IMR-90 (cell line): Measurements from ENCODE around the gene PCSK5. TPM values are rescaled to one million over a fixed set of nuclear protein-coding genes. Genes with fewer than 3 reads are reported as not detected.

ENCODE experiments used
- ATAC-seq: fragments of 200-7000 bp; cut with Tn5 transposase; 2 replicates; pipeline ENCODE4 v1.9.1; 2020; ENCODE audit warnings: low read depth, mild to moderate bottlenecking, moderate library complexity
- BruUV-seq: library from RNA; stranded (reverse); fragments of 400-500 nt; replicated peaks from 2 replicates; lab custom pipeline; 2021; lab: Mats Ljungman, UMichigan
- CTCF ChIA-PET: fragments of 300-600 bp; formaldehyde crosslinking; extraction: SDS; loops from one replicate; lab custom pipeline; 2021; ENCODE audit warnings: antibody characterized with exemption; lab: Yijun Ruan, JAX
- POLR2A ChIA-PET: fragments of 300-600 bp; sonication (Branson Sonifier 250); formaldehyde crosslinking; loops from one replicate; lab custom pipeline; 2022; ENCODE audit warnings: antibody characterized with exemption; ENCODE audit not compliant: unreplicated experiment; lab: Charles Lee
- DNase-seq: peaks from one replicate; pipeline ENCODE4 v3.0.0; 2013
- H2AFZ ChIP-seq: replicated peaks from 2 replicates; pipeline ENCODE3; 2013; ENCODE audit warnings: low read length, mild to moderate bottlenecking; ENCODE audit not compliant: poor library complexity
- H2AK5ac ChIP-seq: 2 replicates; pipeline ENCODE4 v1.6.1; 2013; ENCODE audit warnings: low read depth, low read length, inconsistent platforms
- H2AK9ac ChIP-seq: replicated peaks from 2 replicates; pipeline ENCODE3; 2013; ENCODE audit warnings: mild to moderate bottlenecking, low read depth, low read length, moderate library complexity; ENCODE audit not compliant: poor library complexity
- H2BK120ac ChIP-seq: 2 replicates; pipeline ENCODE4 v1.6.1; 2013; ENCODE audit warnings: low read depth, low read length, inconsistent platforms
- H2BK15ac ChIP-seq: 3 replicates; pipeline ENCODE4 v1.6.1; 2013; ENCODE audit warnings: low read depth, low read length, inconsistent platforms
- H2BK20ac ChIP-seq: 2 replicates; pipeline ENCODE4 v1.6.1; 2013; ENCODE audit warnings: low read depth, mild to moderate bottlenecking, inconsistent platforms, low read length, moderate library complexity
- H2BK5ac ChIP-seq: 2 replicates; pipeline ENCODE4 v1.6.1; 2013; ENCODE audit warnings: mild to moderate bottlenecking, low read depth, low read length, inconsistent platforms; ENCODE audit not compliant: poor library complexity, severe bottlenecking
- H3K14ac ChIP-seq: replicated peaks from 2 replicates; pipeline ENCODE4 v1.6.1; 2013; ENCODE audit warnings: low read depth, low read length, inconsistent platforms
- H3K18ac ChIP-seq: 2 replicates; pipeline ENCODE4 v1.6.1; 2013; ENCODE audit warnings: low read depth, low read length, control low read depth
- H3K23ac ChIP-seq: 2 replicates; pipeline ENCODE4 v1.6.1; 2013; ENCODE audit warnings: low read depth, low read length, inconsistent platforms
- H3K27ac ChIP-seq: 2 replicates; pipeline ENCODE4 v1.5.1; 2013; ENCODE audit warnings: mild to moderate bottlenecking, control low read depth, low read length; ENCODE audit not compliant: insufficient read depth
- H3K27me3 ChIP-seq: 2 replicates; pipeline ENCODE4 v1.6.1; 2013; ENCODE audit warnings: low read length; ENCODE audit not compliant: control insufficient read depth, insufficient read depth
- H3K36me3 ChIP-seq: 2 replicates; pipeline ENCODE4 v1.6.1; 2013; ENCODE audit warnings: low read length, mixed read lengths; ENCODE audit not compliant: control insufficient read depth, insufficient read depth
- H3K4ac ChIP-seq: 2 replicates; pipeline ENCODE4 v1.6.1; 2013; ENCODE audit warnings: low read depth, low read length, inconsistent platforms
- H3K4me1 ChIP-seq: 2 replicates; pipeline ENCODE4 v1.6.1; 2013; ENCODE audit warnings: low read length, mixed read lengths; ENCODE audit not compliant: control insufficient read depth, insufficient read depth
- H3K4me2 ChIP-seq: 2 replicates; pipeline ENCODE4 v1.6.1; 2013; ENCODE audit warnings: low read depth, mild to moderate bottlenecking, control low read depth, low read length, moderate library complexity
- H3K4me3 ChIP-seq: 2 replicates; pipeline ENCODE4 v1.5.1; 2013; ENCODE audit warnings: low read depth, mild to moderate bottlenecking, control low read depth, low read length, moderate library complexity; ENCODE audit not compliant: insufficient read depth
- H3K56ac ChIP-seq: 2 replicates; pipeline ENCODE4 v1.6.1; 2013; ENCODE audit warnings: low read length, inconsistent platforms; ENCODE audit not compliant: insufficient read depth; ENCODE audit errors: extremely low read depth
- H3K79me1 ChIP-seq, 2 experiments: 2 replicates each; pipeline ENCODE4 v1.6.1; 2013; ENCODE audit warnings: low read length in 2 of 2, inconsistent platforms in 1 of 2, low read depth in 1 of 2
- H3K9ac ChIP-seq: 2 replicates; pipeline ENCODE4 v1.6.1; 2013; ENCODE audit warnings: low read depth, low read length, control low read depth
- H3K9me1 ChIP-seq: 2 replicates; pipeline ENCODE4 v1.6.1; 2013; ENCODE audit warnings: low read length, inconsistent platforms; ENCODE audit not compliant: insufficient read depth
- H3K9me3 ChIP-seq: 2 replicates; pipeline ENCODE4 v1.6.1; 2013; ENCODE audit warnings: low read length; ENCODE audit not compliant: control insufficient read depth, insufficient read depth
- H4K20me1 ChIP-seq: 2 replicates; pipeline ENCODE4 v1.6.1; 2013; ENCODE audit warnings: low read length, inconsistent platforms; ENCODE audit not compliant: insufficient read depth
- H4K5ac ChIP-seq: 2 replicates; pipeline ENCODE4 v1.6.1; 2013; ENCODE audit warnings: mild to moderate bottlenecking, low read depth, low read length, control low read depth
- H4K8ac ChIP-seq, 2 experiments: 2 replicates each; pipeline ENCODE4 v1.6.1; 2013; ENCODE audit warnings: low read depth in 2 of 2, low read length in 2 of 2, control low read depth in 1 of 2, inconsistent platforms in 1 of 2
- H4K91ac ChIP-seq: 2 replicates; pipeline ENCODE4 v1.6.1; 2013; ENCODE audit warnings: low read depth, low read length, inconsistent platforms; ENCODE audit not compliant: insufficient read depth
- BHLHE40 ChIP-seq: fragments of 150-350 bp; IDR thresholded peaks from 2 replicates; pipeline ENCODE4 v1.6.1; 2016; ENCODE audit warnings: mild to moderate bottlenecking, low read depth, low read length
- CEBPB ChIP-seq: IDR thresholded peaks from 2 replicates; pipeline ENCODE4 v1.6.1; 2012; ENCODE audit warnings: low read depth, low read length, improper control_type of control experiment
- CHD1 ChIP-seq: IDR thresholded peaks from 2 replicates; pipeline ENCODE4 v1.6.1; 2012; ENCODE audit warnings: low read depth, low read length, improper control_type of control experiment
- FOS ChIP-seq: fragments of 150-350 bp; IDR thresholded peaks from 2 replicates; pipeline ENCODE4 v1.6.1; 2016; ENCODE audit warnings: low read depth, low read length
- MAFK ChIP-seq: IDR thresholded peaks from 2 replicates; pipeline ENCODE4 v1.6.1; 2012; ENCODE audit warnings: low read depth, low read length, improper control_type of control experiment
- MAZ ChIP-seq: IDR thresholded peaks from 2 replicates; pipeline ENCODE4 v1.6.1; 2012; ENCODE audit warnings: low read depth, mild to moderate bottlenecking, low read length, improper control_type of control experiment, moderate library complexity, borderline replicate concordance
- MXI1 ChIP-seq: IDR thresholded peaks from 2 replicates; pipeline ENCODE4 v1.6.1; 2012; ENCODE audit warnings: low read depth, mild to moderate bottlenecking, low read length, moderate library complexity, borderline replicate concordance
- NFE2L2 ChIP-seq: fragments of 150-350 bp; IDR thresholded peaks from 2 replicates; pipeline ENCODE4 v1.6.1; 2016; ENCODE audit warnings: low read depth, mild to moderate bottlenecking, low read length
- POLR2A ChIP-seq: IDR thresholded peaks from 2 replicates; pipeline ENCODE4 v1.6.1; 2012; ENCODE audit warnings: mild to moderate bottlenecking, low read depth, low read length
- RAD21 ChIP-seq: IDR thresholded peaks from 2 replicates; pipeline ENCODE4 v1.6.1; 2012; ENCODE audit warnings: low read length, improper control_type of control experiment
- RCOR1 ChIP-seq: IDR thresholded peaks from 2 replicates; pipeline ENCODE4 v1.6.1; 2012; ENCODE audit warnings: mild to moderate bottlenecking, low read length, improper control_type of control experiment; ENCODE audit not compliant: insufficient replicate concordance
- RFX5 ChIP-seq: IDR thresholded peaks from 2 replicates; pipeline ENCODE4 v1.8.0; 2012; ENCODE audit warnings: low read depth, mild to moderate bottlenecking, low read length, moderate library complexity
- SMC3 ChIP-seq: fragments of 150-350 bp; IDR thresholded peaks from 2 replicates; pipeline ENCODE4 v1.6.1; 2016; ENCODE audit warnings: low read depth, mild to moderate bottlenecking, antibody characterized with exemption, low read length, moderate library complexity
- WGBS, 2 experiments: methylation state at CpG; one replicate each; pipeline versions ENCODE4 v1.1.5 to v1.1.7; 2013; ENCODE audit warnings: missing lambda C conversion rate in 2 of 2; ENCODE audit not compliant: insufficient read length in 1 of 2; ENCODE audit errors: extremely low coverage in 2 of 2; 5-methylcytosine and 5-hydroxymethylcytosine counted together
- dilution Hi-C: fragments of 300-500 bp; cut with HindIII; formaldehyde crosslinking; loops from one replicate; pipeline ENCODE4 v1.14.3; 2018; ENCODE audit warnings: low sequenced_read_pairs; ENCODE audit not compliant: unreplicated experiment
- in situ Hi-C: fragments of 300-500 bp; cut with MboI; formaldehyde crosslinking; loops from 3 replicates; pipeline ENCODE4 v1.14.3; 2019; ENCODE audit warnings: low sequenced_read_pairs, inconsistent platforms, mixed read lengths
- intact Hi-C: fragments of 100-400 bp; cut with micrococcal nuclease; formaldehyde crosslinking; loops from 2 replicates; pipeline ENCODE4 v1.10.0; 2022
- polyA plus RNA-seq, 3 experiments: library from polyadenylated mRNA; depleted of rRNA; stranded (reverse); fragments of >200 nt; gene quantifications; 2 replicates each; pipeline ENCODE4 v1.2.3, GENCODE V29; 2012; ENCODE audit warnings: low replicate concordance in 1 of 3
- total RNA-seq: library from RNA; depleted of rRNA; stranded (reverse); fragments of >200 nt; gene quantifications from 2 replicates; pipeline ENCODE4 v1.2.3, GENCODE V29; 2012
- TF ChIP-seq, protein P1 (sequence below): conservative IDR thresholded peaks from 2 replicates; pipeline ENCODE4 v1.5.1; 2012; ENCODE audit warnings: mild to moderate bottlenecking, low read depth, low read length, improper control_type of control experiment
- TF ChIP-seq, protein P2 (sequence below): fragments of 150-350 bp; IDR thresholded peaks from 2 replicates; pipeline ENCODE4 v1.6.1; 2016; ENCODE audit warnings: low read depth, mild to moderate bottlenecking, low read length, moderate library complexity, borderline replicate concordance
- TF ChIP-seq, protein P3 (sequence below): fragments of 150-350 bp; IDR thresholded peaks from 2 replicates; pipeline ENCODE4 v1.6.1; 2017; ENCODE audit warnings: mild to moderate bottlenecking, antibody characterized with exemption, low read length, low read depth

PCSK5 gene
- total and polyA plus RNA-seq, 2 of the 4 experiments (the other 2 are of a cell fraction) = 1.5 to 3.0 TPM

DNA sequence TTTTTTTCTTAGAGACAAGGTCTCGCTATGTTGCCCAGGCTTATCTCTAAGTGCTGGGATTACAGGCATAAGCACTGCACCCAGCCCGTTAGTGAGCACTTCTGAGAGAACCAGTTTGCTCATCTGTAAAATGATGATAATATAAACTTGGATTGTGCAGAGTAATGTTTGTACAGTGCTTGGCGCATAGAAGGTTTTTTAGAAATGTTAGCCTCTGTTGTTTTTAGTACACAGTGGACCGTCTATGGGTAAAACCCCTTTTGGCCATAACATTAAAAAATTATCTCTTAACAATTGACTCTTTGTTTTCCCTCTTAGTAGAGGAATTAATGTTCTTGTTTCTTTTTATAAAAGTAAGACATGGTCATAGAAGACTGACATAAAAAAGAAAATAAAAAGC lies 202.1 kb downstream of the PCSK5 start:
- H3K14ac ChIP-seq = no peak overlapping the region
- in situ Hi-C loops (no loop called here), intact Hi-C loops (no loop called here), dilution Hi-C loops (no loop called here)
- no peak overlapping the region for H3K56ac ChIP-seq
- H3K9ac ChIP-seq = no peak overlapping the region
- no peak for DNase-seq
- ChIA-PET CTCF (no interaction called here), POLR2A (no interaction called here)
- H3K27me3 ChIP-seq = no peaks in the 10 kb centered on the region
- no peak overlapping the region for H2AK5ac ChIP-seq
- H3K23ac ChIP-seq = no peak overlapping the region
- H3K4me2 ChIP-seq = no peak overlapping the region
- H2BK5ac ChIP-seq = no peak overlapping the region
- no peaks in the 10 kb centered on the region for H3K9me3 ChIP-seq
- H3K4ac ChIP-seq = no peak overlapping the region
- no peak overlapping the region for H4K91ac ChIP-seq
- no TSS peak for BruUV-seq
- WGBS, 2 experiments = no CpG with 5 or more reads among the region's 4 CpGs
- no peak overlapping the region for H3K18ac ChIP-seq
- H2AK9ac ChIP-seq = no peak overlapping the region
- no peak overlapping the region for H3K4me3 ChIP-seq
- no peak overlapping the region for H2AFZ ChIP-seq
- H3K4me1 ChIP-seq = no peaks in the 10 kb centered on the region
- no peaks in the 10 kb centered on the region; the same call in 1 of the 2 replicates for H3K9me1 ChIP-seq
- no peak overlapping the region for H2BK120ac ChIP-seq
- no peak overlapping the region for H4K5ac ChIP-seq
- no peaks in the 10 kb centered on the region for H4K20me1 ChIP-seq
- H3K79me1 ChIP-seq = no peaks in the 10 kb centered on the region
- TF ChIP-seq CHD1 (no peak), FOS (no peak), NFE2L2 (no peak), RFX5 (no peak), CEBPB (no peak), SMC3 (no peak), RCOR1 (no peak), POLR2A (no peak), MAFK (no peak), BHLHE40 (no peak), MXI1 (no peak), MAZ (no peak), RAD21 (no peak)
- TF ChIP-seq, protein P1, sequence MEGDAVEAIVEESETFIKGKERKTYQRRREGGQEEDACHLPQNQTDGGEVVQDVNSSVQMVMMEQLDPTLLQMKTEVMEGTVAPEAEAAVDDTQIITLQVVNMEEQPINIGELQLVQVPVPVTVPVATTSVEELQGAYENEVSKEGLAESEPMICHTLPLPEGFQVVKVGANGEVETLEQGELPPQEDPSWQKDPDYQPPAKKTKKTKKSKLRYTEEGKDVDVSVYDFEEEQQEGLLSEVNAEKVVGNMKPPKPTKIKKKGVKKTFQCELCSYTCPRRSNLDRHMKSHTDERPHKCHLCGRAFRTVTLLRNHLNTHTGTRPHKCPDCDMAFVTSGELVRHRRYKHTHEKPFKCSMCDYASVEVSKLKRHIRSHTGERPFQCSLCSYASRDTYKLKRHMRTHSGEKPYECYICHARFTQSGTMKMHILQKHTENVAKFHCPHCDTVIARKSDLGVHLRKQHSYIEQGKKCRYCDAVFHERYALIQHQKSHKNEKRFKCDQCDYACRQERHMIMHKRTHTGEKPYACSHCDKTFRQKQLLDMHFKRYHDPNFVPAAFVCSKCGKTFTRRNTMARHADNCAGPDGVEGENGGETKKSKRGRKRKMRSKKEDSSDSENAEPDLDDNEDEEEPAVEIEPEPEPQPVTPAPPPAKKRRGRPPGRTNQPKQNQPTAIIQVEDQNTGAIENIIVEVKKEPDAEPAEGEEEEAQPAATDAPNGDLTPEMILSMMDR = no peak
- TF ChIP-seq, protein P2, sequence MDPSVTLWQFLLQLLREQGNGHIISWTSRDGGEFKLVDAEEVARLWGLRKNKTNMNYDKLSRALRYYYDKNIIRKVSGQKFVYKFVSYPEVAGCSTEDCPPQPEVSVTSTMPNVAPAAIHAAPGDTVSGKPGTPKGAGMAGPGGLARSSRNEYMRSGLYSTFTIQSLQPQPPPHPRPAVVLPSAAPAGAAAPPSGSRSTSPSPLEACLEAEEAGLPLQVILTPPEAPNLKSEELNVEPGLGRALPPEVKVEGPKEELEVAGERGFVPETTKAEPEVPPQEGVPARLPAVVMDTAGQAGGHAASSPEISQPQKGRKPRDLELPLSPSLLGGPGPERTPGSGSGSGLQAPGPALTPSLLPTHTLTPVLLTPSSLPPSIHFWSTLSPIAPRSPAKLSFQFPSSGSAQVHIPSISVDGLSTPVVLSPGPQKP = no peak
- TF ChIP-seq, protein P3, sequence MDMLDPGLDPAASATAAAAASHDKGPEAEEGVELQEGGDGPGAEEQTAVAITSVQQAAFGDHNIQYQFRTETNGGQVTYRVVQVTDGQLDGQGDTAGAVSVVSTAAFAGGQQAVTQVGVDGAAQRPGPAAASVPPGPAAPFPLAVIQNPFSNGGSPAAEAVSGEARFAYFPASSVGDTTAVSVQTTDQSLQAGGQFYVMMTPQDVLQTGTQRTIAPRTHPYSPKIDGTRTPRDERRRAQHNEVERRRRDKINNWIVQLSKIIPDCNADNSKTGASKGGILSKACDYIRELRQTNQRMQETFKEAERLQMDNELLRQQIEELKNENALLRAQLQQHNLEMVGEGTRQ = no peak
- no peak overlapping the region for H3K27ac ChIP-seq
- ATAC-seq = no peak
- H4K8ac ChIP-seq = no peak overlapping the region
- H2BK15ac ChIP-seq = no peak overlapping the region
- H3K36me3 ChIP-seq = peaks cover 4% of the 10 kb centered on the region
- H2BK20ac ChIP-seq = no peak overlapping the region
